IPS-20b (cell line): Measurements from ENCODE around the gene CEP128.

Source experiments
- H3K27ac ChIP-seq: one replicate; pipeline ENCODE4 v1.5.1; 2013; ENCODE audit warnings: low read length
- H3K27me3 ChIP-seq: 2 replicates; pipeline ENCODE4 v1.6.1; 2013; ENCODE audit warnings: mild to moderate bottlenecking, low read length, inconsistent platforms; ENCODE audit not compliant: insufficient read depth
- H3K36me3 ChIP-seq: 2 replicates; pipeline ENCODE4 v1.6.1; 2013; ENCODE audit warnings: low read depth, mild to moderate bottlenecking, inconsistent platforms, low read length, moderate library complexity; ENCODE audit not compliant: insufficient read depth
- H3K4me1 ChIP-seq: 2 replicates; pipeline ENCODE4 v1.6.1; 2013; ENCODE audit warnings: mild to moderate bottlenecking, control low read depth, inconsistent platforms, low read length, moderate library complexity; ENCODE audit not compliant: insufficient read depth
- H3K4me3 ChIP-seq: 2 replicates; pipeline ENCODE4 v1.5.1; 2013; ENCODE audit warnings: mild to moderate bottlenecking, low read length, inconsistent platforms
- H3K9ac ChIP-seq: 2 replicates; pipeline ENCODE4 v1.6.1; 2013; ENCODE audit warnings: low read depth, mild to moderate bottlenecking, inconsistent platforms, low read length, moderate library complexity
- H3K9me3 ChIP-seq: 2 replicates; pipeline ENCODE4 v1.6.1; 2013; ENCODE audit warnings: mild to moderate bottlenecking, low read depth, low read length, inconsistent platforms; ENCODE audit not compliant: insufficient read depth

Gene CEP128

GRCh38 chr14:80658733-80659132 is 282.8 kb downstream of the CEP128 start:
- H3K36me3 ChIP-seq = no peaks in the 10 kb centered on the region
- no peaks in the 10 kb centered on the region for H3K27me3 ChIP-seq
- no peak overlapping the region for H3K4me3 ChIP-seq
- no peak overlapping the region for H3K27ac ChIP-seq
- H3K9me3 ChIP-seq = no peaks in the 10 kb centered on the region
- H3K4me1 ChIP-seq = no peaks in the 10 kb centered on the region
- no peak overlapping the region for H3K9ac ChIP-seq

GRCh38 chr14:80658155-80658554 is 283.4 kb downstream of the CEP128 start:
- H3K4me3 ChIP-seq = no peak overlapping the region
- H3K9me3 ChIP-seq = no peaks in the 10 kb centered on the region
- no peak overlapping the region for H3K27ac ChIP-seq
- H3K36me3 ChIP-seq = no peaks in the 10 kb centered on the region
- no peak overlapping the region for H3K9ac ChIP-seq
- no peaks in the 10 kb centered on the region for H3K4me1 ChIP-seq
- no peaks in the 10 kb centered on the region for H3K27me3 ChIP-seq

DNA sequence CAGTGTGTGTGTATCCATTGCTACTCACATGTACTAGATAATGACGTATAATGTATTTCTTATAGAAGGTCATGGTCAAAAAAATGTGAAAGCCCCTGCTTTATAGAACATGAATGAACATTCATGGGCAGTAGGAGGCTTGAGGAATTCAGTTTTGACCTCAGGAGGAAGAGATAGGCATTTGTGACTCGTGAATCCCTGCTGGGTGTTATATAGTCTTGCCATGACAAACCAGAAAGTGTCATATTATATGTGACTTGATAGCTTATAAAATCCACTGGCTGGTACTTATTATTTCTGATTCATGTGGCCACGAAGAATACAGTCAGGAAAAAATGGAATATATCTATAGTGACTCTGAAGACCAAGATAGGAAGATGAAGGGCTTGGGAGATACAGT is 287.6 kb downstream of the CEP128 start:
- H3K4me1 ChIP-seq = no peaks in the 10 kb centered on the region
- no peaks in the 10 kb centered on the region for H3K36me3 ChIP-seq
- no peak overlapping the region for H3K9ac ChIP-seq
- H3K27ac ChIP-seq = no peak overlapping the region
- H3K4me3 ChIP-seq = no peak overlapping the region
- no peaks in the 10 kb centered on the region for H3K27me3 ChIP-seq
- no peaks in the 10 kb centered on the region for H3K9me3 ChIP-seq

GRCh38 chr14:80645667-80646413 is 295.7 kb downstream of the CEP128 start:
- no peaks in the 10 kb centered on the region for H3K27me3 ChIP-seq
- no peak overlapping the region for H3K9ac ChIP-seq
- H3K27ac ChIP-seq = no peak overlapping the region
- H3K9me3 ChIP-seq = no peaks in the 10 kb centered on the region
- H3K4me1 ChIP-seq = no peaks in the 10 kb centered on the region
- H3K36me3 ChIP-seq = no peaks in the 10 kb centered on the region
- H3K4me3 ChIP-seq = no peak overlapping the region

GRCh38 chr14:80644826-80645225 is 296.7 kb downstream of the CEP128 start:
- H3K27me3 ChIP-seq = no peaks in the 10 kb centered on the region
- no peak overlapping the region for H3K9ac ChIP-seq
- no peak overlapping the region for H3K27ac ChIP-seq
- H3K9me3 ChIP-seq = no peaks in the 10 kb centered on the region
- no peaks in the 10 kb centered on the region for H3K4me1 ChIP-seq
- no peak overlapping the region for H3K4me3 ChIP-seq
- no peaks in the 10 kb centered on the region for H3K36me3 ChIP-seq

DNA sequence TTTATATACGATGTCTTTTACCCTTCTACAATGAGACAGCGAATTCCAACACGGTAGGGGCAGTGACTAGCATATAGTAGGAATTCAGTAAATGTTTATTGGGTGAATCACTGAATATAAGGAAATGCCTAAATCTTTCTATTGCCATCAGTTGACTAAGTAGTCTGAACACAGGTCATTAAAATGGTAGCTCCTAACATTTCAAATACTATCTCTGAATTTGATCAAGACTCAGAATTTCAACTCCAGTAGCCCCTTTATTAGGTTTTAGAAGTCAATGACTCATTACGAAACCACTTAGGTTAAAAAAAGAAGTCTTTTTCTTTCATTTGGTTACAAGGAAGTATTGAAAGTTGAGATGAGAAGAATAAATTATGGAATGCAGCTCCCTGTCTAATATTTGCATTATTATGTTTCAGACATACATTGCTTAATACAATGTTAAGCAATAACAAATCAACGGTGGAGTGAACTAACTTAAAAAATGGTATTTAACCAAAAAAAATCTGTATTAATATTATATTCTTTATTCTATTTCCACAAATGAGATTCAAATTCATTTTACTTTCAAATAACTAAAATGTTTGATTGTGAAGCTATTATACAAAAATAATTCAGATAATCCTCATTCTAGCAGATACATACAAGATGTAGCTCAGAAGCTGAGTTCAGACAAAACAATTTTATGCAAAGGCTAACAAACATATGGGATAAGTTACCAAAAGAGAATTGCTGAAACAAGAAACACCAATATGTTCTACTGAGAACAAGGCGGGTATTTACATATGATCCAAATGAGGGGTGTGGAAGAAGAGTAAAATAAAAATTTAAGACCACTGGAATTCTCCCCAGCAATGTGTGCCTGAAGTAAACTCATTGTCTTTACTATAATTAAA is 302.7 kb downstream of the CEP128 start:
- Histone ChIP-seq H3K9ac (no peak overlapping the region), H3K9me3 (no peaks in the 10 kb centered on the region), H3K4me1 (no peaks in the 10 kb centered on the region), H3K27me3 (no peaks in the 10 kb centered on the region), H3K36me3 (no peaks in the 10 kb centered on the region), H3K4me3 (no peak overlapping the region), H3K27ac (no peak overlapping the region)

DNA sequence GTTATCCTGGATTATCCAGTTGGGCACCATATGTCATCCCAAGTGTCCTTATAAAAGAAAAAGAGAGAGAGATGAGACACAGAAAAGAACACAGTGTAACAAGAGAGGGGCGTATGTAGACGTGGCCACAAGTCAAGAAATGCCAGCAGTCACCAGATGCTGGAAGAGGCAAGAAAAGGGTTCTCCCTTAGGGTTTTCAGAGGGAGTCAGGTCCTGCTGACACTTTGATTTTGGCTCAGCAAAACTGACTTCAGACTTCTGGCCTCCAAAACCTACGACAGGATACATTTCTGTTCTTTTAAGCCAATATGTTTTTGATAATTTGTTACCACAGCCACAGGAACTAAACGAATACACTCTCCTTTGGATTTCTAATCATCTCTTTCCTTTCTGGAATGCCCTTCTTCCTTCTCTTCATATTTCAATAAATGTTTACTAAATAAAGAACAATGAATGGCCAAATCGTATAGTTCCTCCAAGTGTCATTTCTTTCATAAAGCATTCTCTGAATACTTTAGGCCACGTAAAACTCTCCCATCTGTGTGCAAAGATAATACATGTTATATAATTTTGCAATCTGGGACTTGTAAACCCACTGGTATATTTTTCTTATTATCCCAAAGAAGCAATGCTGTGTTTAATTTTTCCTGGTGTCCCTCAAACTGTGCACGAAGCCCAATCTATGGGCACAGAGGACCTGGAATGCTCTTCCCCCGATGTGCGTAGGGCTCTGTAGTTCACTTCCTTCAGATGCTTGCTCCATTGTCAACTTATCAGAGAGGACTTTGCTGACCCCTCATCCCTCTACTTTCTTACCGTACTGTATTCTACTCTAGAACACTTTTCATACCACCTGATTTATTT is 303.6 kb downstream of the CEP128 start:
- Histone ChIP-seq H3K9me3 (no peaks in the 10 kb centered on the region), H3K36me3 (no peaks in the 10 kb centered on the region), H3K27ac (no peak overlapping the region), H3K9ac (no peak overlapping the region), H3K27me3 (no peaks in the 10 kb centered on the region), H3K4me1 (no peaks in the 10 kb centered on the region), H3K4me3 (no peak overlapping the region)

DNA sequence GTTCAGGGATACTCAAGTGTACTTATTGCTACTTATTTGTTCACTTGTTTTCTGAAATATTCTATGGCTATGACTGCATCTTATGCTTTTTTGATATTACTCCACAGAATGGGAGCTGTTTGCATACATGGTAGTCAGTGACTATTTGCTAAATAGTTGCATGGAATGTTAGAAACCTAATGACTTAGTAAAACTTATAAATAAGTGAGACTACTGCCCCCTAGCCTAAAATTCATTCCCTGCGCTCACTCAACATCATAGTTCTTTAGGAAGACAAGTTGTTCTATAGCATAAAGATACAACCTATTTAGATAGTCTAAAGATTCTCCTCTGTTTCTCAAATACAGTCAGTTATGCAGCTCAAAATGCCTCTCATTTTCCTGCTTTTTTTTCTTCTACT is 305.5 kb downstream of the CEP128 start:
- Histone ChIP-seq H3K36me3 (no peaks in the 10 kb centered on the region), H3K4me1 (no peaks in the 10 kb centered on the region), H3K27ac (no peak overlapping the region), H3K27me3 (no peaks in the 10 kb centered on the region), H3K9me3 (no peaks in the 10 kb centered on the region), H3K9ac (no peak overlapping the region), H3K4me3 (no peak overlapping the region)

GRCh38 chr14:80634106-80634758 is 307.3 kb downstream of the CEP128 start:
- Histone ChIP-seq H3K4me1 (no peaks in the 10 kb centered on the region), H3K27ac (no peak overlapping the region), H3K27me3 (no peaks in the 10 kb centered on the region), H3K36me3 (no peaks in the 10 kb centered on the region), H3K4me3 (no peak overlapping the region), H3K9me3 (no peaks in the 10 kb centered on the region), H3K9ac (no peak overlapping the region)

DNA sequence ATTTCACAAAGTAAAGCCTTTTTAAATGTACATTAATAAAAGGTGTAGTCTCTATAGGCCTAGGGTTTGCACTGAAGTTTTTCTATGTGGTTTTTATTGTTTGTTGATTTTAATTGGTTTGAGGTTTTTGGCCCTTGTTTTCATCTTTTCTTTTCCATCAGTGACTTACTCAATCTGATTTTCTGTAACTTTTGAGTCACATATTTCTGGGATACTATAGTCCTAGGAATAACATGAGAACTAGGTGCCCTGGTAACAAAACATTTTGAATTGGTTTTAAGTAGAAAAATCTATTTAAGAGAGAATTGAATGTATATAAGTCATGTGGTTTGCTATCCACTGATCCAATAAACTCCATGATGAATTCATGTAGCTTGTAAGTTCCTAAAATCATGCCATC is 311.9 kb downstream of the CEP128 start:
- H3K4me1 ChIP-seq = no peaks in the 10 kb centered on the region
- H3K9me3 ChIP-seq = no peaks in the 10 kb centered on the region
- H3K9ac ChIP-seq = no peak overlapping the region
- no peaks in the 10 kb centered on the region for H3K27me3 ChIP-seq
- no peak overlapping the region for H3K4me3 ChIP-seq
- H3K27ac ChIP-seq = no peak overlapping the region
- H3K36me3 ChIP-seq = no peaks in the 10 kb centered on the region

GRCh38 chr14:80628547-80628946 is 313.0 kb downstream of the CEP128 start:
- H3K27me3 ChIP-seq = no peaks in the 10 kb centered on the region
- no peaks in the 10 kb centered on the region for H3K4me1 ChIP-seq
- no peaks in the 10 kb centered on the region for H3K9me3 ChIP-seq
- H3K27ac ChIP-seq = no peak overlapping the region
- H3K4me3 ChIP-seq = no peak overlapping the region
- no peak overlapping the region for H3K9ac ChIP-seq
- H3K36me3 ChIP-seq = no peaks in the 10 kb centered on the region
